Neural progenitor cell (in vitro differentiated cells): ENCODE measurements around the gene LSP1.

Experiments used
- CTCF ChIP-seq: fragments of 200-600 bp; sonication (generic); IDR thresholded peaks from 2 replicates; pipeline ENCODE4 v1.5.1; 2017; ENCODE audit warnings: antibody characterized with exemption, mild to moderate bottlenecking
- EZH2 ChIP-seq: fragments of 200-600 bp; sonication (generic); IDR thresholded peaks from 2 replicates; pipeline ENCODE4 v1.6.1; 2017; ENCODE audit warnings: antibody characterized with exemption, mild to moderate bottlenecking, moderate library complexity
- EZH2phosphoT487 ChIP-seq: fragments of 200-600 bp; sonication (generic); IDR thresholded peaks from 2 replicates; pipeline ENCODE4 v1.6.1; 2017; ENCODE audit warnings: antibody characterized with exemption

- TF ChIP-seq CTCF, result no peak
- TF ChIP-seq EZH2, result no peak
- no peak for TF ChIP-seq EZH2phosphoT487
These were observed 70.5 kb downstream of the LSP1 start for GRCh38 chr11:1923201-1923956.
